ENCODE data around the gene SLC25A42. TPM values are rescaled to one million over a fixed set of nuclear protein-coding genes. Genes with fewer than 3 reads are reported as not detected.

Gene SLC25A42
- total and polyA plus RNA-seq, 2 of the 4 experiments (the other 2 are of a cell fraction) = 2.0 to 9.9 TPM

GRCh38 chr19:19145281-19145680, 81.5 kb downstream of the SLC25A42 start:
- Histone ChIP-seq H2AFZ (replicated peaks; ENCODE audit: low read length, poor library complexity) (no peak overlapping the region), H3K18ac (ENCODE audit: low read depth, low read length) (no peak overlapping the region), H3K4me1 (ENCODE audit: control insufficient read depth, insufficient read depth, low read length) (peaks cover 2% of the 10 kb centered on the region; the same call in 1 of the 2 replicates), H3K9ac (ENCODE audit: low read depth, low read length) (no peak overlapping the region), H2AK5ac (ENCODE audit: low read depth, low read length) (no peak overlapping the region), H3K9me3 (ENCODE audit: control insufficient read depth, insufficient read depth, low read length) (no peaks in the 10 kb centered on the region), H4K91ac (ENCODE audit: insufficient read depth, low read depth, low read length) (no peak overlapping the region), H3K27ac (ENCODE audit: insufficient read depth, low read length) (no peak overlapping the region), H3K14ac (replicated peaks; ENCODE audit: low read depth, low read length) (no peak overlapping the region), H2BK20ac (ENCODE audit: low read depth, low read length) (no peak overlapping the region), H4K20me1 (ENCODE audit: insufficient read depth, low read length) (no peaks in the 10 kb centered on the region), H3K23ac (ENCODE audit: low read depth, low read length) (no peak overlapping the region), H2BK120ac (ENCODE audit: low read depth, low read length) (no peak overlapping the region), H4K8ac (ENCODE audit: low read depth in 2 of 2, low read length in 2 of 2) (peak overlapping the region in 1 of 2 experiments; percentile 96; a peak in 1 of 4 replicates), H3K27me3 (ENCODE audit: control insufficient read depth, insufficient read depth, low read length) (no peaks in the 10 kb centered on the region), H3K36me3 (ENCODE audit: control insufficient read depth, insufficient read depth, low read length) (peaks cover 12% of the 10 kb centered on the region), H3K4me3 (ENCODE audit: insufficient read depth, low read depth, low read length) (no peak overlapping the region), H2AK9ac (replicated peaks; ENCODE audit: low read depth, low read length, poor library complexity) (no peak overlapping the region), H2BK15ac (ENCODE audit: low read depth, low read length) (no peak overlapping the region), H4K5ac (ENCODE audit: low read depth, low read length) (no peak overlapping the region; the same call in 1 of the 2 replicates), H3K4me2 (ENCODE audit: low read depth, low read length) (no peak overlapping the region), H2BK5ac (ENCODE audit: low read depth, low read length, poor library complexity, severe bottlenecking) (no peak overlapping the region), H3K9me1 (ENCODE audit: insufficient read depth, low read length) (no peaks in the 10 kb centered on the region), H3K79me1 (ENCODE audit: low read depth in 1 of 2, low read length in 2 of 2) (no peaks in the 10 kb centered on the region), H3K56ac (ENCODE audit: extremely low read depth, insufficient read depth, low read length) (no peak overlapping the region), H3K4ac (ENCODE audit: low read depth, low read length) (no peak overlapping the region)
- no TSS peak for BruUV-seq (replicated peaks)
- TF ChIP-seq MAZ (IDR thresholded peaks at IDR 0.05; ENCODE audit: borderline replicate concordance, low read depth, low read length) (no peak), RAD21 (IDR thresholded peaks at IDR 0.05; ENCODE audit: low read length) (no peak), RCOR1 (IDR thresholded peaks at IDR 0.05; ENCODE audit: insufficient replicate concordance, low read length) (no peak), MAFK (IDR thresholded peaks at IDR 0.05; ENCODE audit: low read depth, low read length) (no peak), POLR2A (IDR thresholded peaks at IDR 0.05; ENCODE audit: low read depth, low read length) (no peak), CHD1 (IDR thresholded peaks at IDR 0.05; ENCODE audit: low read depth, low read length) (no peak), MXI1 (IDR thresholded peaks at IDR 0.05; ENCODE audit: borderline replicate concordance, low read depth, low read length) (no peak), SMC3 (IDR thresholded peaks at IDR 0.05; ENCODE audit: low read depth, low read length) (no peak), FOS (IDR thresholded peaks at IDR 0.05; ENCODE audit: low read depth, low read length) (no peak), BHLHE40 (IDR thresholded peaks at IDR 0.05; ENCODE audit: low read depth, low read length) (no peak), NFE2L2 (IDR thresholded peaks at IDR 0.05; ENCODE audit: low read depth, low read length) (no peak), CEBPB (IDR thresholded peaks at IDR 0.05; ENCODE audit: low read depth, low read length) (no peak), RFX5 (IDR thresholded peaks at IDR 0.05; ENCODE audit: low read depth, low read length) (no peak)
- TF ChIP-seq, protein P1, sequence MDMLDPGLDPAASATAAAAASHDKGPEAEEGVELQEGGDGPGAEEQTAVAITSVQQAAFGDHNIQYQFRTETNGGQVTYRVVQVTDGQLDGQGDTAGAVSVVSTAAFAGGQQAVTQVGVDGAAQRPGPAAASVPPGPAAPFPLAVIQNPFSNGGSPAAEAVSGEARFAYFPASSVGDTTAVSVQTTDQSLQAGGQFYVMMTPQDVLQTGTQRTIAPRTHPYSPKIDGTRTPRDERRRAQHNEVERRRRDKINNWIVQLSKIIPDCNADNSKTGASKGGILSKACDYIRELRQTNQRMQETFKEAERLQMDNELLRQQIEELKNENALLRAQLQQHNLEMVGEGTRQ (IDR thresholded peaks at IDR 0.05; ENCODE audit: low read depth, low read length) = no peak
- TF ChIP-seq, protein P2, sequence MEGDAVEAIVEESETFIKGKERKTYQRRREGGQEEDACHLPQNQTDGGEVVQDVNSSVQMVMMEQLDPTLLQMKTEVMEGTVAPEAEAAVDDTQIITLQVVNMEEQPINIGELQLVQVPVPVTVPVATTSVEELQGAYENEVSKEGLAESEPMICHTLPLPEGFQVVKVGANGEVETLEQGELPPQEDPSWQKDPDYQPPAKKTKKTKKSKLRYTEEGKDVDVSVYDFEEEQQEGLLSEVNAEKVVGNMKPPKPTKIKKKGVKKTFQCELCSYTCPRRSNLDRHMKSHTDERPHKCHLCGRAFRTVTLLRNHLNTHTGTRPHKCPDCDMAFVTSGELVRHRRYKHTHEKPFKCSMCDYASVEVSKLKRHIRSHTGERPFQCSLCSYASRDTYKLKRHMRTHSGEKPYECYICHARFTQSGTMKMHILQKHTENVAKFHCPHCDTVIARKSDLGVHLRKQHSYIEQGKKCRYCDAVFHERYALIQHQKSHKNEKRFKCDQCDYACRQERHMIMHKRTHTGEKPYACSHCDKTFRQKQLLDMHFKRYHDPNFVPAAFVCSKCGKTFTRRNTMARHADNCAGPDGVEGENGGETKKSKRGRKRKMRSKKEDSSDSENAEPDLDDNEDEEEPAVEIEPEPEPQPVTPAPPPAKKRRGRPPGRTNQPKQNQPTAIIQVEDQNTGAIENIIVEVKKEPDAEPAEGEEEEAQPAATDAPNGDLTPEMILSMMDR (conservative IDR thresholded peaks at IDR 0.05; ENCODE audit: low read depth, low read length) = no peak
- TF ChIP-seq, protein P3, sequence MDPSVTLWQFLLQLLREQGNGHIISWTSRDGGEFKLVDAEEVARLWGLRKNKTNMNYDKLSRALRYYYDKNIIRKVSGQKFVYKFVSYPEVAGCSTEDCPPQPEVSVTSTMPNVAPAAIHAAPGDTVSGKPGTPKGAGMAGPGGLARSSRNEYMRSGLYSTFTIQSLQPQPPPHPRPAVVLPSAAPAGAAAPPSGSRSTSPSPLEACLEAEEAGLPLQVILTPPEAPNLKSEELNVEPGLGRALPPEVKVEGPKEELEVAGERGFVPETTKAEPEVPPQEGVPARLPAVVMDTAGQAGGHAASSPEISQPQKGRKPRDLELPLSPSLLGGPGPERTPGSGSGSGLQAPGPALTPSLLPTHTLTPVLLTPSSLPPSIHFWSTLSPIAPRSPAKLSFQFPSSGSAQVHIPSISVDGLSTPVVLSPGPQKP (IDR thresholded peaks at IDR 0.05; ENCODE audit: borderline replicate concordance, low read depth, low read length) = no peak
- in situ Hi-C loops (cut with MboI; ENCODE audit: low sequenced_read_pairs) (no loop called here), dilution Hi-C loops (cut with HindIII; ENCODE audit: low sequenced_read_pairs, unreplicated experiment) (no loop called here), intact Hi-C loops (cut with micrococcal nuclease) (loop anchor here (10.0 kb wide), 1 partner anchor 180 kb away; the partner anchor contains the start of genes MAU2 and SUGP1)
- no peak for ATAC-seq (ENCODE audit: low read depth)
- no peak for DNase-seq
- CTCF ChIA-PET = interaction anchor here (0.6 to 1.5 kb wide), 4 partner anchors 9 to 131 kb away, joined by 3 to 12 read pairs (median 4); no protein-coding TSS in a partner anchor
- POLR2A ChIA-PET (ENCODE audit: unreplicated experiment) = interaction anchor here (0.6 kb wide), 1 partner anchor 22 kb away, joined by 4 read pairs; no protein-coding TSS in a partner anchor
- WGBS, 2 experiments (ENCODE audit: extremely low coverage in 2 of 2, insufficient read length in 1 of 2) = no CpG with 5 or more reads among the region's 17 CpGs
